ENCODE measurements around the gene SNX18. TPM values are rescaled to one million over a fixed set of nuclear protein-coding genes. Genes with fewer than 3 reads are reported as not detected.

SNX18 gene
- total and polyA plus RNA-seq, 2 of the 8 experiments (the other 6 are each of a cell fraction or from before 2014, with no cell fraction given), result 5.8 to 17.7 TPM

DNA sequence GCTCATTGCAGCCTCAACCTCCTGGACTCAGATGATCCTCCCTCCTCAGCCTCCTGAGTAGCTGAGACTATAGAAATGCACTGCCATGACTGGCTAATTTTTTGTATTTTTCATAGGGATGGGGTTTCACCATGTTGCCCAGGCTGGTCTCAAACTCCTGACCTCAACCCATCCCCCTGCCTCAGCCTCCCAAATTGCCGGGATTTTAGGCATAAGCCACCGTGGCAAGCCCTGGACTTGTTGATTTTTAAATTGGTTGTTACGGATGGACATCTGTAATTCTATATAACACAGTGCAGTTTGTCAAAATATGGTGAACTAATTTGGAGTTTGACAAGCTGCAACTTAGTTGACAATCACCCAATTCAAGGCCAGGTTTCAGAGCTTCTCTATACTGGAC lies 22.7 kb downstream of the SNX18 start:
- TF ChIP-seq PHF8 (conservative IDR thresholded peaks at IDR 0.05; ENCODE audit: low read depth, low read length) (no peak), KDM4A (IDR thresholded peaks at IDR 0.05; ENCODE audit: low read depth, low read length, severe bottlenecking) (no peak)
- Histone ChIP-seq H3K23ac (ENCODE audit: insufficient read length) (no peak overlapping the region), H2BK5ac (ENCODE audit: low read depth, low read length) (no peak overlapping the region), H3K18ac (ENCODE audit: extremely low read depth, low read length) (no peak overlapping the region), H2BK120ac (replicated peaks; ENCODE audit: low read depth, low read length) (no peak overlapping the region), H4K8ac (ENCODE audit: extremely low read depth, insufficient read depth, low read length) (no peak overlapping the region), H3K9ac (replicated peaks in 1 of 4; ENCODE audit: extremely low read depth in 1 of 4, low read depth in 3 of 4, low read length in 3 of 4) (no peak overlapping the region), H4K91ac (replicated peaks; ENCODE audit: insufficient read length, low read length) (no peak overlapping the region), H3K36me3 (ENCODE audit: control insufficient read depth in 2 of 4, insufficient read depth in 4 of 4, low read length in 3 of 4) (no peaks in the 10 kb centered on the region), H4K5ac (ENCODE audit: insufficient read length, low read depth, low read length) (no peak overlapping the region), H3K4me3 (ENCODE audit: extremely low read depth in 1 of 4, insufficient read depth in 2 of 4, low read depth in 3 of 4, low read length in 4 of 4) (no peak overlapping the region), H3K79me2 (ENCODE audit: control insufficient read depth in 1 of 2, insufficient read depth in 2 of 2, low read length in 2 of 2) (peaks cover 0 to 9% of the 10 kb centered on the region in 2 experiments; a peak in 3 of 4 replicates), H2BK12ac (ENCODE audit: low read depth, low read length) (no peak overlapping the region), H3K27me3 (replicated peaks in 1 of 4; ENCODE audit: control insufficient read depth in 3 of 4, extremely low read depth in 1 of 4, insufficient read depth in 3 of 4, low read length in 3 of 4) (no peaks in the 10 kb centered on the region), H3K79me1 (ENCODE audit: low read depth, low read length) (no peaks in the 10 kb centered on the region), H2BK20ac (ENCODE audit: low read length) (no peak overlapping the region), H3K4me1 (replicated peaks in 1 of 4; ENCODE audit: control insufficient read depth in 3 of 4, insufficient read depth in 4 of 4, low read length in 3 of 4) (no peaks in the 10 kb centered on the region), H2BK15ac (ENCODE audit: low read length) (no peak overlapping the region), H3K56ac (replicated peaks; ENCODE audit: insufficient read length, low read depth, low read length) (no peak overlapping the region), H3K27ac (ENCODE audit: low read depth, low read length) (no peak overlapping the region), H3K4me2 (ENCODE audit: insufficient read depth in 1 of 2, low read depth in 2 of 2, low read length in 2 of 2) (no peak overlapping the region), H3K4ac (replicated peaks; ENCODE audit: insufficient read length, low read depth, low read length) (no peak overlapping the region), H4K20me1 (replicated peaks in 1 of 2; ENCODE audit: control insufficient read depth in 1 of 2, insufficient read depth in 2 of 2, low read length in 2 of 2) (no peaks in the 10 kb centered on the region), H3K14ac (ENCODE audit: insufficient read length) (no peak overlapping the region), H2AK5ac (ENCODE audit: low read depth, low read length) (no peak overlapping the region), H3K9me3 (ENCODE audit: insufficient read depth in 2 of 2, low read depth in 1 of 2, low read length in 1 of 2) (no peaks in the 10 kb centered on the region), H3K23me2 (ENCODE audit: low read depth, low read length) (no peaks in the 10 kb centered on the region), H2AFZ (ENCODE audit: low read length) (no peak overlapping the region)
- ChIA-PET CTCF (ENCODE audit: partially characterized antibody) (no interaction called here), POLR2A (ENCODE audit: partially characterized antibody) (no interaction called here)
- 97% methylated on average over 3 of the region's 3 CpGs; no CpG with 5 or more reads in 1 of the 2 experiments for WGBS, 2 experiments (ENCODE audit: extremely low coverage in 1 of 2, insufficient coverage in 1 of 2, insufficient read length in 1 of 2, insufficient replicate concordance in 2 of 2, low coverage in 1 of 2, low lambda C conversion rate in 2 of 2, missing lambda C conversion rate in 1 of 2)
- DNase-seq (ENCODE audit: low read depth in 1 of 2, low spot score in 2 of 2) (no peak), FAIRE-seq (no peak)

Data from H1 (cell line).